K562 (cell line): ENCODE data around the gene THUMPD2. TPM values are rescaled to one million over a fixed set of nuclear protein-coding genes. Genes with fewer than 3 reads are reported as not detected.

Experiments used
- HNRNPK ChIP-seq: fragments of 200-400 bp; formaldehyde crosslinking; IDR thresholded peaks from one replicate; pipeline ENCODE4 v1.6.1; 2018; ENCODE audit warnings: mild to moderate bottlenecking, low read depth, low read length; ENCODE audit not compliant: poor library complexity, severe bottlenecking
- MAX ChIP-seq: sonication (generic); formaldehyde crosslinking; IDR thresholded peaks from 2 replicates; pipeline ENCODE4 v1.9.0; 2022; ENCODE audit warnings: mild to moderate bottlenecking, missing genetic modification reagents
- MBD2 ChIP-seq: sonication (generic); IDR thresholded peaks from 2 replicates; pipeline ENCODE4 v1.6.1; 2016; ENCODE audit warnings: low read depth, borderline replicate concordance
- MITF ChIP-seq: IDR thresholded peaks from 2 replicates; pipeline ENCODE4 v1.6.1; 2014; ENCODE audit warnings: antibody characterized with exemption
- PCBP2 ChIP-seq: fragments of 200-400 bp; formaldehyde crosslinking; IDR thresholded peaks from 2 replicates; pipeline ENCODE4 v1.6.1; 2018; ENCODE audit warnings: low read length, low read depth, mild to moderate bottlenecking, moderate library complexity; ENCODE audit not compliant: poor library complexity, severe bottlenecking
- POLR2G ChIP-seq: fragments of 200-400 bp; formaldehyde crosslinking; IDR thresholded peaks from 2 replicates; pipeline ENCODE4 v1.6.1; 2017; ENCODE audit warnings: low read depth, mild to moderate bottlenecking, antibody characterized with exemption, low read length, moderate library complexity
- SIX5 ChIP-seq, 2 experiments: IDR thresholded peaks; 2 replicates each; pipeline ENCODE4 v1.6.1; 2011; ENCODE audit warnings: low read length in 2 of 2, borderline replicate concordance in 1 of 2, low read depth in 1 of 2, mild to moderate bottlenecking in 1 of 2, moderate library complexity in 1 of 2; ENCODE audit not compliant: insufficient read depth in 1 of 2
- SOX6 ChIP-seq: fragments of 450-650 bp; IDR thresholded peaks from 2 replicates; pipeline ENCODE4 v1.6.1; 2014; ENCODE audit warnings: mild to moderate bottlenecking
- TFE3 ChIP-seq: fragments of 450-650 bp; formaldehyde crosslinking; IDR thresholded peaks from 2 replicates; pipeline ENCODE4 v1.4.0; 2020; ENCODE audit warnings: mild to moderate bottlenecking, mixed read lengths
- ZBTB40 ChIP-seq, 2 experiments: fragments of 450-650 bp in 1 of 2; sonication (generic) in 1 of 2; formaldehyde crosslinking in 1 of 2; IDR thresholded peaks; 2 replicates each; pipeline versions ENCODE4 v1.7.1 to v1.9.0; 2016 to 2022; ENCODE audit warnings: inconsistent platforms in 1 of 2, mild to moderate bottlenecking in 1 of 2, missing genetic modification reagents in 1 of 2
- ZNF512 ChIP-seq: IDR thresholded peaks from 2 replicates; pipeline ENCODE4 v1.6.1; 2016; ENCODE audit warnings: missing genetic modification characterization, missing compliant biosample characterization
- ZNF766 ChIP-seq: fragments of 200-800 bp; sonication (Bioruptor generic); conservative IDR thresholded peaks from 2 replicates; pipeline ENCODE4 v1.6.1; 2016; ENCODE audit warnings: missing genetic modification characterization, missing compliant biosample characterization
- polyA plus RNA-seq, 8 experiments: library from polyadenylated mRNA; depleted of rRNA in 4 of 8; stranded (reverse) in 5 of 8; unstranded in 3 of 8; fragments of >200 nt; fragmentation: Nextera tagmentation in 2 of 8; fragmentation: Illumina TruSeq in 1 of 8; extraction: Ambion mirVana in 2 of 8; extraction: Trizol in 1 of 8; gene quantifications; 2 replicates each; pipeline versions ENCODE4 v1.2.1 to v1.2.3, GENCODE V29; 2011 to 2014; ENCODE audit warnings: inconsistent platforms in 1 of 8, missing spikeins in 1 of 8
- total RNA-seq, 7 experiments: library from RNA; depleted of rRNA in 6 of 7; stranded (reverse); fragments of >200 nt in 6 of 7; fragmentation: Illumina TruSeq in 2 of 7; extraction: Trizol in 2 of 7; gene quantifications; 2 replicates each; pipeline versions ENCODE4 v1.2.1 to v1.2.3, GENCODE V29; 2011 to 2021; ENCODE audit warnings: low replicate concordance in 1 of 7

Gene THUMPD2
- total and polyA plus RNA-seq, 9 of the 15 experiments (the other 6 are each of a cell fraction or from before 2014, with no cell fraction given): 9.6 to 40.4 (median 24.0) TPM

GRCh38 chr2:39778775-39779340, at the start of gene THUMPD2 (continued):
- TF ChIP-seq ZBTB40 (IDR thresholded peaks at IDR 0.05) (peak; percentile 35; the same call in 1 of the 2 replicates), ZBTB40 (CRISPR knock-in tag; IDR thresholded peaks at IDR 0.05) (no peak), ZNF766 (CRISPR knock-in tag) (peak; percentile 84), MITF (peak; percentile 85), ZNF512 (tag) (no peak), MBD2 (no peak), TFE3 (CRISPR knock-in tag) (peak; percentile 96), POLR2G (peak; percentile 96), SIX5 (IDR thresholded peaks at IDR 0.05; ENCODE audit: borderline replicate concordance in 1 of 2, insufficient read depth in 1 of 2, low read depth in 1 of 2, low read length in 2 of 2) (no peak), MAX (peak; percentile 96), SOX6 (no peak), HNRNPK (peak; percentile 99), PCBP2 (peak; percentile 100)
